ENCODE measurements around the gene SMPDL3A. TPM values are rescaled to one million over a fixed set of nuclear protein-coding genes. Genes with fewer than 3 reads are reported as not detected.
"Not testable (repeated sequence)": the region's sequence is repeated elsewhere in the genome, so short reads cannot be mapped to it uniquely, and the experiment has no call there.

SMPDL3A gene
- total and polyA plus RNA-seq, 12 donors, result 10.2 to 51.8 (median 34.0) TPM

DNA sequence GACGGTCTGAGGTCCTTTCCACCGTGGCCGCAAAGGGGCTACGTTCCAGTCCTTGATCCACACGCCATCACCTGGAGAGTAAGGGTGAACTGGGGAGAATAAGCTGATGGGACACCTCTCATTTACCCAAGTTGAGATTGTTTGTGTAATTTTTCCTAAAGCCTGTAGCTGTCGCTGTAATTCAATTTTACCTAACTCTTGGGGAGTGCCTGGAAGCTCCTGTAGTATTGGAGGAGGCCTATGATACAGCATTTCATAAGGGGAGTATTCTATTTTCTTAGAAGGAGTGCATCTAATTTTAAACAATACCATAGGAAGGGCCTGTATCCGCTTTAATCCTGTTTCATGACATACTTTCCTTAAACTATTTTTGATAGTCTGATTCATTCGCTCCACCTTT, 44.8 kb upstream of the SMPDL3A start:
- WGBS, 4 donors, result 22 to 32% (median 27%) methylated on average over 8 of the region's 8 CpGs
- not testable (repeated sequence) for H3K4me1 ChIP-seq (replicated peaks in 1 of 2); H3K9me3 ChIP-seq (replicated peaks in 1 of 3); H3K36me3 ChIP-seq (replicated peaks in 1 of 2); H3K27ac ChIP-seq; H3K27me3 ChIP-seq; H3K4me3 ChIP-seq
- intact Hi-C loops (cut with DNase I), result loop anchor here in 1 of 2 donors (2.0 kb wide), 1 partner anchor 95 kb away; no protein-coding TSS in a partner anchor
- TF ChIP-seq, protein P1, sequence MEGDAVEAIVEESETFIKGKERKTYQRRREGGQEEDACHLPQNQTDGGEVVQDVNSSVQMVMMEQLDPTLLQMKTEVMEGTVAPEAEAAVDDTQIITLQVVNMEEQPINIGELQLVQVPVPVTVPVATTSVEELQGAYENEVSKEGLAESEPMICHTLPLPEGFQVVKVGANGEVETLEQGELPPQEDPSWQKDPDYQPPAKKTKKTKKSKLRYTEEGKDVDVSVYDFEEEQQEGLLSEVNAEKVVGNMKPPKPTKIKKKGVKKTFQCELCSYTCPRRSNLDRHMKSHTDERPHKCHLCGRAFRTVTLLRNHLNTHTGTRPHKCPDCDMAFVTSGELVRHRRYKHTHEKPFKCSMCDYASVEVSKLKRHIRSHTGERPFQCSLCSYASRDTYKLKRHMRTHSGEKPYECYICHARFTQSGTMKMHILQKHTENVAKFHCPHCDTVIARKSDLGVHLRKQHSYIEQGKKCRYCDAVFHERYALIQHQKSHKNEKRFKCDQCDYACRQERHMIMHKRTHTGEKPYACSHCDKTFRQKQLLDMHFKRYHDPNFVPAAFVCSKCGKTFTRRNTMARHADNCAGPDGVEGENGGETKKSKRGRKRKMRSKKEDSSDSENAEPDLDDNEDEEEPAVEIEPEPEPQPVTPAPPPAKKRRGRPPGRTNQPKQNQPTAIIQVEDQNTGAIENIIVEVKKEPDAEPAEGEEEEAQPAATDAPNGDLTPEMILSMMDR (IDR thresholded peaks at IDR 0.05), result peak in 2 of 6 experiments; percentile 34 to 45
- DNase-seq, result peak in 1 of 7 donors; percentile 4

DNA sequence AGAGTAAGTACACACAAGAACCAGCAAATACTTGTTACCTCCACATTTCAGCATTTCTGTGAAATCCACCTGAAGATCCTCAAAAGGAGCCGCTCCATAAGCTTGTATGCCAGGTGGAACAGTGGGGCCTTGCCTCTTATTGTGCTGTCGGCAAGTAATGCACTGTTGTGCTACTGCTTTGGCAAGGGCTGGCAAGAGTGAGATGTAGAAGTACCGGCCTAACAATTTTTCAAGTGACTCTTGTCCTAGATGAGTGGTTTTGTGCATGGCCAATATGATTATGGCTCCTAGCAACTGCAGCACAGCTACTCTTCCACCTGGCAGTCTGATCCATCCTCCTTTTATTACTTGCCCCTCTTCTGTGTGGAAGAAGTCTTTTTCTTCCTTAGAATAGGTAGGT, 44.2 kb upstream of the SMPDL3A start:
- H3K4me3 ChIP-seq; H3K27me3 ChIP-seq; DNase-seq; H3K36me3 ChIP-seq (replicated peaks in 1 of 2); H3K4me1 ChIP-seq (replicated peaks in 1 of 2); H3K9me3 ChIP-seq (replicated peaks in 1 of 3); H3K27ac ChIP-seq: not testable (repeated sequence)
- 68 to 80% (median 79%) methylated on average over 3 of the region's 3 CpGs for WGBS, 4 donors
- intact Hi-C loops (cut with DNase I), result loop anchor here (2.0 to 5.0 kb wide), 2 partner anchors 92 to 94 kb away; no protein-coding TSS in a partner anchor

DNA sequence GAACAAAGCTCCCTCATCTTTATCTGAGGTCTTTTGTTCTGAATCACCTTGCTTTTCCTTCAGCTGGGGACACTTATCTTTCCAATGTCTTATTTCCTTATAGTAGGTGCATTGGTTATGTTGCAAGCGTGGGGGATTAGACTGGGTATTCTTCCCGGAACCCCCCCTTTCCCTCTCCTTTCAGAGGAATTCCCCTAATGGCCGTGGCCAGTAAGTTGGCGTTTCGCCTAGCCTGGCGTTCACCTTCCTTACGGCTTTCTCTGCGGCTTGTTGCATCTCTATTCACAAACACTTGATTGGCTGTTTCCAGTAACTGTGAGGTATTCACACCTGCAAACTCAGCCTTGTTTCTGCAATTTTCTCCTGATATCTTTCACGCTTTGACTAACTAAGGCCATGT, 42.4 kb upstream of the SMPDL3A start:
- no peak for TF ChIP-seq POLR2A (IDR thresholded peaks at IDR 0.05)
- WGBS, 4 donors, result 75 to 88% (median 82%) methylated on average over 9 of the region's 9 CpGs
- no peak for DNase-seq
- Histone ChIP-seq H3K4me1 (replicated peaks in 1 of 2) (no peaks in the 10 kb centered on the region), H3K4me3 (no peak overlapping the region), H3K9me3 (replicated peaks in 1 of 3) (no peaks in the 10 kb centered on the region), H3K36me3 (replicated peaks in 1 of 2) (no peaks in the 10 kb centered on the region), H3K27ac (no peak overlapping the region), H3K27me3 (no peaks in the 10 kb centered on the region)
- intact Hi-C loops (cut with DNase I), result loop anchor here in 1 of 2 donors (5.0 kb wide), 1 partner anchor 91 kb away; no protein-coding TSS in a partner anchor

DNA sequence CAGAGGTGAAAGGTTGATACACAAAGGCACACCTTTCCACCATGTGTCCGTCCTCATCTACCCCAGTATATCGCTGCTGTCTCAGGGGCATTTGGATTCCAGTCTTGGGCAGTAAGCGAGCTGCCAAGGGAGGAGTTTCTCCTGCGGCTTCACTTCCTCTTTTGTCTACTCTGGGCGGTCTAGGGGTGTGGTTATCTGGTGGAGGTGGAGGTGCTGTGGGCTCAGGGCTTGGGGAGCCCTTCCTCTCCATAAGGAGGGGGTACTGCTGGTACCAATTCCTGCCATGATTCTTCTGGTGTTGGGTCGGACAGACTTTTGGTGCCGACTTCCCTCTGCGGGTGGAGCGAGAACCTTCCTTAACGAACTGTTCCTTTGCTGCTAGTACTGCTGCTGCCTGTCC, 41.5 kb upstream of the SMPDL3A start:
- no peak for DNase-seq
- Histone ChIP-seq H3K27me3 (no peaks in the 10 kb centered on the region), H3K4me1 (replicated peaks in 1 of 2) (no peaks in the 10 kb centered on the region), H3K36me3 (replicated peaks in 1 of 2) (no peaks in the 10 kb centered on the region), H3K27ac (no peak overlapping the region), H3K9me3 (replicated peaks in 1 of 3) (no peaks in the 10 kb centered on the region), H3K4me3 (no peak overlapping the region)
- whole genome bisulfite sequencing, 4 donors, result 78 to 87% (median 82%) methylated on average over 9 to 10 of the region's 10 CpGs
- no peak for TF ChIP-seq POLR2A (IDR thresholded peaks at IDR 0.05)
- TF ChIP-seq, protein P1 (IDR thresholded peaks at IDR 0.05), result no peak
- intact Hi-C loops (cut with DNase I), result loop anchor here in 1 of 2 donors (5.0 kb wide), 1 partner anchor 90 kb away; no protein-coding TSS in a partner anchor

DNA sequence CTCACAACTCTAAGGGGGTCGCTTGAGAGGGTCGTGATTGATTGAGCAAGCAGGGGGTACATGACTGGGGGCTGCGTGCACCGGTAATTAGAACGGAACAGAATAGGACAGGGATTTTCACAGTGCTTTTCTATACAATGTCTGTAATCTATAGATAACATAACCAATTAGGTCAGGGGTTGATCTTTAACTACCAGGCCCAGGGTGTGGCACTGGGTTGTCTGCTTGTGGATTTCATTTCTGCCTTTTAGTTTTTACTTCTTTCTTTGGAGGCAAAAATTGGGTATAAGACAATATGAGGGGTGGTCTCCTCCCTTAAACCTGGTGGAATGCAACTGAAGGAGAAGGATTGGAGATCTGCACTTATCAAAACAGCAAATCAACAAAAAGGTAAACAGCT, 40.1 kb upstream of the SMPDL3A start:
- H3K36me3 ChIP-seq (replicated peaks in 1 of 2); H3K4me3 ChIP-seq; H3K27me3 ChIP-seq; H3K4me1 ChIP-seq (replicated peaks in 1 of 2); H3K27ac ChIP-seq; H3K9me3 ChIP-seq (replicated peaks in 1 of 3); DNase-seq: not testable (repeated sequence)
- WGBS, 4 donors, result 39 to 79% (median 57%) methylated on average over 4 to 5 of the region's 5 CpGs
- intact Hi-C loops (cut with DNase I), result loop anchor here in 1 of 2 donors (5.0 kb wide), 1 partner anchor 88 kb away; no protein-coding TSS in a partner anchor

DNA sequence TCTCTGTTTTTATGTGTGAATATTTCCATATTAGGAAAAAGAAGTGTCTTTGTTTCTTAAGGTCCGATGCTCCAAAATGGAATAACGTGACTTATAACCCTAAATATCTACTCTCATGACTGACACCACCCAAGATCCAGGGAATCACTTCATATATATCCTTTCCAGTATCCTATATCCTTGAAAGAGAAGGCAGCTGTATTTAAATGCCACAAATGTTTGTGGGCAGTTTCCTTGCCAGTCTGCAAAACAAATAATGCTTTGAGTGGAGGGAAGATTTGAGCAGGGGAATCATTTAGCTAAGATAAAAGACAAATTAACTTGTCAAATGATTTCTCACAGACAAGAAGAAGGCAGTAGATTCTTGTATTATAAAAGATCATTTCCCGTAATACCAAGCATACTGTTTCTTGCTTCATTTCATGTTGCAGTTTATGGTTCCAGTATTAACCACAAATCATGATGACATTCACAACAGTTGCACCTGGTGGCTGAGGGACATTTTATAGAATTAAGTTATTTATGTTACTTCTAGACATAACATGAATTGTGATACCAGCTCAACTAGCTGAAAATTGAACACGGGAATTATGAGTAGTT, 39.5 kb upstream of the SMPDL3A start:
- 77 to 87% (median 84%) methylated on average over 4 of the region's 4 CpGs for WGBS, 4 donors
- H3K27me3 ChIP-seq, result no peaks in the 10 kb centered on the region
- intact Hi-C loops (cut with DNase I), result loop anchor here in 1 of 2 donors (5.0 kb wide), 2 partner anchors 78 to 88 kb away; no protein-coding TSS in a partner anchor
- no peak overlapping the region for H3K4me3 ChIP-seq
- no peak for DNase-seq
- no peaks in the 10 kb centered on the region for H3K36me3 ChIP-seq (replicated peaks in 1 of 2)
- no peaks in the 10 kb centered on the region for H3K4me1 ChIP-seq (replicated peaks in 1 of 2)
- no peak overlapping the region for H3K27ac ChIP-seq
- H3K9me3 ChIP-seq (replicated peaks in 1 of 3), result no peaks in the 10 kb centered on the region
- TF ChIP-seq, protein P1 (IDR thresholded peaks at IDR 0.05), result no peak
- no peak for TF ChIP-seq POLR2A (IDR thresholded peaks at IDR 0.05)
